Loucy (cell line): ENCODE measurements around the gene BPIFB2.

Experiments
- CTCF ChIP-seq: fragments of 200-600 bp; sonication (generic); conservative IDR thresholded peaks from 2 replicates; pipeline ENCODE4 v1.5.1; 2014; ENCODE audit warnings: mild to moderate bottlenecking, antibody characterized with exemption, low read length
- EZH2phosphoT487 ChIP-seq: fragments of 200-600 bp; IDR thresholded peaks from 2 replicates; pipeline ENCODE4 v1.6.1; 2018; ENCODE audit warnings: antibody characterized with exemption, mild to moderate bottlenecking, moderate library complexity, borderline replicate concordance

- no peak for TF ChIP-seq CTCF
- TF ChIP-seq EZH2phosphoT487, result no peak
These were observed 42.9 kb upstream of the BPIFB2 start for GRCh38 chr20:32964575-32964974.
